ENCODE measurements around the gene GALK2. TPM values are rescaled to one million over a fixed set of nuclear protein-coding genes. Genes with fewer than 3 reads are reported as not detected.

GALK2 gene
- total RNA-seq, 1 experiment from 2014 or later, result 43.5 TPM

DNA sequence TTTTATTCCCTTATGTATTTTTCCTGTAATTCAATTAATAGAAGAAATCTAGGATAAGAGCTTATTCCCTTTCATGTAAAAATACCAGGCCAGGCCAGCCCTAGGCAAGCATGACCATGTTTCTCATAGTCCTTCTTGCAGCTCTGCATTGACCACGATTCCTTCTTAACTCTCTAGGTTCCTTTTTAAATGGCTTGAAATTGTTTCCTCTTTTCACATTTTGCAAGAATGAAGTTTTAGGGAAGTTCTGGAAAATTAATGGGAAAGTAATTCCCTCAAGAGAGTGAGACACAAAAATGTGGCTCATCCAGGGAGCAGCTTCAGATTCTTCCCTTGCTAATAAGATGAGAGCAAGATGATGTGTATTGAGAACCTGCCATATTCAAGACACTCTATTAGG lies 136.5 kb downstream of the GALK2 start:
- ChIA-PET POLR2A (no interaction called here), CTCF (interaction anchor here (0.7 kb wide), 1 partner anchor 913 kb away, joined by 3 read pairs; no protein-coding TSS in a partner anchor)
- no peak for DNase-seq (ENCODE audit: unreplicated experiment)
- H3K36me3 Mint-ChIP-seq (ENCODE audit: insufficient read depth, unreplicated experiment), result peaks cover 46% of the 10 kb centered on the region
- no peak overlapping the region for H3K27ac Mint-ChIP-seq (ENCODE audit: low read depth, unreplicated experiment)
- BruUV-seq (replicated peaks), result no TSS peak
- H3K4me1 Mint-ChIP-seq (ENCODE audit: insufficient read depth, unreplicated experiment), result no peaks in the 10 kb centered on the region
- TF ChIP-seq, protein P1, sequence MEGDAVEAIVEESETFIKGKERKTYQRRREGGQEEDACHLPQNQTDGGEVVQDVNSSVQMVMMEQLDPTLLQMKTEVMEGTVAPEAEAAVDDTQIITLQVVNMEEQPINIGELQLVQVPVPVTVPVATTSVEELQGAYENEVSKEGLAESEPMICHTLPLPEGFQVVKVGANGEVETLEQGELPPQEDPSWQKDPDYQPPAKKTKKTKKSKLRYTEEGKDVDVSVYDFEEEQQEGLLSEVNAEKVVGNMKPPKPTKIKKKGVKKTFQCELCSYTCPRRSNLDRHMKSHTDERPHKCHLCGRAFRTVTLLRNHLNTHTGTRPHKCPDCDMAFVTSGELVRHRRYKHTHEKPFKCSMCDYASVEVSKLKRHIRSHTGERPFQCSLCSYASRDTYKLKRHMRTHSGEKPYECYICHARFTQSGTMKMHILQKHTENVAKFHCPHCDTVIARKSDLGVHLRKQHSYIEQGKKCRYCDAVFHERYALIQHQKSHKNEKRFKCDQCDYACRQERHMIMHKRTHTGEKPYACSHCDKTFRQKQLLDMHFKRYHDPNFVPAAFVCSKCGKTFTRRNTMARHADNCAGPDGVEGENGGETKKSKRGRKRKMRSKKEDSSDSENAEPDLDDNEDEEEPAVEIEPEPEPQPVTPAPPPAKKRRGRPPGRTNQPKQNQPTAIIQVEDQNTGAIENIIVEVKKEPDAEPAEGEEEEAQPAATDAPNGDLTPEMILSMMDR (IDR thresholded peaks at IDR 0.05; ENCODE audit: unreplicated experiment), result no peak
- intact Hi-C loops (cut with micrococcal nuclease), result no loop called here
- H3K27me3 Mint-ChIP-seq (ENCODE audit: insufficient read depth, unreplicated experiment), result no peaks in the 10 kb centered on the region
- H3K4me3 Mint-ChIP-seq (ENCODE audit: unreplicated experiment), result no peak overlapping the region
- no peaks in the 10 kb centered on the region for H3K9me3 Mint-ChIP-seq (ENCODE audit: unreplicated experiment)

DNA sequence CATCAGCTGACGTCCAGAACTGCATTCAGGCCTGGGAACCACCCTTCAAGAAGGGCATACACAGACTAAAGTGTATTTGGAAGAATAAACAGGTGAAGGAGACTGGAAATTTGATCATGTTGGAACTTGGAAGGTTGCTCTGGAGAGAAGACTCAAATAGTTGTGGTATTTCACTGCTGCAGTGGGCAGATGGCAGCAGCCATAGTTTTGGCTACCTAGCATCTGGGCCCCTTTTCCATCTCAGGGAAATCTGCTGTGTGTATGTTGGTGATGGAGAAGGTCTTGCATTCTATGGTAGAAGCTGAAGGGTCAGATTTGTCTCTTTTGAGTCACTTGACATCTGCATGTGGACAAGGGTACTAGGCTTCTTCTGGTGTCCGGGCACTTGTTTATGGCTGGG lies 138.6 kb downstream of the GALK2 start:
- intact Hi-C loops (cut with micrococcal nuclease), result no loop called here
- H3K4me1 Mint-ChIP-seq (ENCODE audit: insufficient read depth, unreplicated experiment), result peaks cover 6% of the 10 kb centered on the region

DNA sequence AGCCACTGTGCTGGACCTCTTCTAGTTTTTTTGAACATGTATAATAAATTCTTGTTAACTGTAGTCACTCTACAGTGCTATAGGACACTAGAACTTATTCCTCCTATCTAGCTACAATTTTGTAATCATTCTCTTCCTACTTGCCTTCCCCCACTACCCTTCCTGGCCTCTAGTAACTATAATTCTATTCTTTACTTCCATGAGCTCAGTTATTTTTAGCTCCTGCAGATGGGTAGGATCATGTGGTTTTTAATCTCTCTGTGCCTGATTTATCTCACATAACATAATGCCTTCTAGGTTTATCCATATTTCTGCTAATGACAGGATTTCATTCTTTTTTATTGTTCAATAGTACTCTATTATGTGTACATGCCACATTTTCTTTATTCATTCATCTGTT lies 139.8 kb downstream of the GALK2 start:
- Mint-ChIP-seq H3K4me3 (ENCODE audit: unreplicated experiment) (no peak overlapping the region), H3K27ac (ENCODE audit: low read depth, unreplicated experiment) (no peak overlapping the region), H3K4me1 (ENCODE audit: insufficient read depth, unreplicated experiment) (peaks cover 10% of the 10 kb centered on the region), H3K27me3 (ENCODE audit: insufficient read depth, unreplicated experiment) (no peaks in the 10 kb centered on the region), H3K9me3 (ENCODE audit: unreplicated experiment) (no peaks in the 10 kb centered on the region), H3K36me3 (ENCODE audit: insufficient read depth, unreplicated experiment) (peaks cover 36% of the 10 kb centered on the region)
- TF ChIP-seq, protein P1 (IDR thresholded peaks at IDR 0.05; ENCODE audit: unreplicated experiment), result no peak
- POLR2A ChIA-PET, result no interaction called here
- BruUV-seq (replicated peaks), result no TSS peak
- intact Hi-C loops (cut with micrococcal nuclease), result no loop called here
- no peak for DNase-seq (ENCODE audit: unreplicated experiment)
- CTCF ChIA-PET, result no interaction called here

More for the DNA sequence above, 138.6 kb downstream of the GALK2 start:
- ChIA-PET POLR2A (no interaction called here), CTCF (interaction anchor here (0.7 kb wide), 1 partner anchor 318 kb away, joined by 3 read pairs; no protein-coding TSS in a partner anchor)
- no peak for DNase-seq (ENCODE audit: unreplicated experiment)
- H3K27ac Mint-ChIP-seq (ENCODE audit: low read depth, unreplicated experiment), result no peak overlapping the region
- no peaks in the 10 kb centered on the region for H3K27me3 Mint-ChIP-seq (ENCODE audit: insufficient read depth, unreplicated experiment)
- TF ChIP-seq, protein P1 (IDR thresholded peaks at IDR 0.05; ENCODE audit: unreplicated experiment), result no peak
- BruUV-seq (replicated peaks), result no TSS peak
- H3K4me3 Mint-ChIP-seq (ENCODE audit: unreplicated experiment), result no peak overlapping the region
- H3K36me3 Mint-ChIP-seq (ENCODE audit: insufficient read depth, unreplicated experiment), result peaks cover 46% of the 10 kb centered on the region
- H3K9me3 Mint-ChIP-seq (ENCODE audit: unreplicated experiment), result no peaks in the 10 kb centered on the region

DNA sequence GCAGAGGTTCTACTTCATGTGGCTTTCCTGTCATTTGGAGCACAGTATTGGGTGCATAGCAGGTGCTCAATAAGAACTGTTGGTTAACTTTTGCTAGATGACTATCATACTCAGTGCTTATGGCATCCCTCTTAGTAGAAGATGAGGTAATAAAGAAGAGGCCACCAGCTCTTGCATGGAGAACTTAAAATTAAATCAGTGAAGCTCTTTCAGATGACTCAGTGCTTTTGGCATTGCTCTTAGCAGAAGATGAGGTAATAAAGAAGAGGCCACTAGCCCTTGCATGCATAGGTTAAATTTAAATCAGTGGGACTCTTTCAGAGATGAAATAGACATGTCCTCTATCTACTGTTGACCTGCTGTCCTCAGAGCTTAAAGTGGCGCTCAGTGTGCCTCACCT lies 143.6 kb downstream of the GALK2 start:
- TF ChIP-seq, protein P1 (IDR thresholded peaks at IDR 0.05; ENCODE audit: unreplicated experiment), result no peak
- BruUV-seq (replicated peaks), result no TSS peak
- no peak overlapping the region for H3K4me3 Mint-ChIP-seq (ENCODE audit: unreplicated experiment)
- POLR2A ChIA-PET, result interaction anchor here (0.6 to 1.2 kb wide), 2 partner anchors 16 to 26 kb away, joined by 3 read pairs; no protein-coding TSS in a partner anchor
- H3K9me3 Mint-ChIP-seq (ENCODE audit: unreplicated experiment), result no peaks in the 10 kb centered on the region
- no peak overlapping the region for H3K27ac Mint-ChIP-seq (ENCODE audit: low read depth, unreplicated experiment)
- DNase-seq (ENCODE audit: unreplicated experiment), result peak; percentile 63
- peaks cover 10% of the 10 kb centered on the region for H3K4me1 Mint-ChIP-seq (ENCODE audit: insufficient read depth, unreplicated experiment)
- CTCF ChIA-PET, result interaction anchor here (0.6 kb wide), 1 partner anchor 833 kb away, joined by 3 read pairs; no protein-coding TSS in a partner anchor
- intact Hi-C loops (cut with micrococcal nuclease), result no loop called here
- H3K36me3 Mint-ChIP-seq (ENCODE audit: insufficient read depth, unreplicated experiment), result peaks cover 27% of the 10 kb centered on the region
- no peaks in the 10 kb centered on the region for H3K27me3 Mint-ChIP-seq (ENCODE audit: insufficient read depth, unreplicated experiment)
